VCaP (cell line): ENCODE measurements around the gene ZNF83.

Experiments
- H3K27ac ChIP-seq: fragments of 450-650 bp; 2 replicates; pipeline ENCODE4 v1.5.1; 2017
- TF ChIP-seq, protein P1 (sequence below): fragments of 450-650 bp; conservative IDR thresholded peaks from 2 replicates; pipeline ENCODE4 v1.5.1; 2017; ENCODE audit warnings: mild to moderate bottlenecking, moderate library complexity

The ZNF83 gene

DNA sequence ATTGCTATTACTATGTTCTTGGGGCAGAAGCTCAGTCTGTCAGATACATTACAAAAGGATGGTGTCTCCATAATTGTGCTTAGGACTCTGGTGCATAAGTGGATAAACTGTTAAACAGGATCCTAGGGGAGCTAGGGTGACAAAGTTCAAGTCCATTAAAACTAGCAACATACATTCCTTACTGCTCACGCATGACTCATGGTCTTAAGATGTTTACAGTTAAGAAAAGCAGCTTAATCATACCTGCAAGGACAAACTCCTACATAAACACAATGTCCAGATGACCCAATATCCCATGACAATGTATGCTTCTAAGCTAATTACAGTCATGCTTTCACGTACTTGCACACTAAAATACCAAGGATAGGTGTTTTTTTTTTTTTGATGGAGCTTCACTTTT lies 71.6 kb downstream of the ZNF83 start:
- TF ChIP-seq, protein P1, sequence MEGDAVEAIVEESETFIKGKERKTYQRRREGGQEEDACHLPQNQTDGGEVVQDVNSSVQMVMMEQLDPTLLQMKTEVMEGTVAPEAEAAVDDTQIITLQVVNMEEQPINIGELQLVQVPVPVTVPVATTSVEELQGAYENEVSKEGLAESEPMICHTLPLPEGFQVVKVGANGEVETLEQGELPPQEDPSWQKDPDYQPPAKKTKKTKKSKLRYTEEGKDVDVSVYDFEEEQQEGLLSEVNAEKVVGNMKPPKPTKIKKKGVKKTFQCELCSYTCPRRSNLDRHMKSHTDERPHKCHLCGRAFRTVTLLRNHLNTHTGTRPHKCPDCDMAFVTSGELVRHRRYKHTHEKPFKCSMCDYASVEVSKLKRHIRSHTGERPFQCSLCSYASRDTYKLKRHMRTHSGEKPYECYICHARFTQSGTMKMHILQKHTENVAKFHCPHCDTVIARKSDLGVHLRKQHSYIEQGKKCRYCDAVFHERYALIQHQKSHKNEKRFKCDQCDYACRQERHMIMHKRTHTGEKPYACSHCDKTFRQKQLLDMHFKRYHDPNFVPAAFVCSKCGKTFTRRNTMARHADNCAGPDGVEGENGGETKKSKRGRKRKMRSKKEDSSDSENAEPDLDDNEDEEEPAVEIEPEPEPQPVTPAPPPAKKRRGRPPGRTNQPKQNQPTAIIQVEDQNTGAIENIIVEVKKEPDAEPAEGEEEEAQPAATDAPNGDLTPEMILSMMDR: no peak
- no peak overlapping the region for H3K27ac ChIP-seq

DNA sequence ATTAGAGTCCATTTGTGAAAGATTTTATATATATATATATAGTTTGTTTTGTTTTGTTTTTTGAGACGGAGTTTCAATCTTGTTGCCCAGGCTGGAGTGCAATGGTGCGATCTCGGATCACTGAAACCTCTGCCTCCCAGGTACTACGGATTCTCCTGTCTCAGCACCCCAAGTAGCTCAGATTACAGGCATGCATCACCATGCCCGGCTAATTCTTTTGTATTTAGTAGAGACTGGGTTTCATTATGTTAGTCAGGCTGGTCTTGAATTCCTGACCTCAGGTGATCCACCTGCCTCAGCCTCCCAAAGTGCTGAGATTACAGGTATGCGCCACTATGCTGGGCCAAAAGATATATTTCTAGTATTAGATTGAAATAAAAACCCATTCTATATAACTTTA lies 72.0 kb downstream of the ZNF83 start:
- TF ChIP-seq, protein P1: no peak
- no peak overlapping the region for H3K27ac ChIP-seq
